Middle frontal gyrus (tissue), 1 donor: ENCODE results near the gene CALCB.
"Not testable (repeated sequence)": the region's sequence is repeated elsewhere in the genome, so short reads cannot be mapped to it uniquely, and the experiment has no call there.

Experiments used
- DNase-seq: peaks from one replicate; pipeline ENCODE4 v3.0.0-alpha.2; 2015; ENCODE audit warnings: low spot score; ENCODE audit errors: extremely low spot score

CALCB gene

GRCh38 chr11:15073361-15074205 lies at the start of gene CALCB:
CALCB (plus strand) TSS chr11:15073593; CDS start chr11:15074719, 1,126 bp downstream.
- no peak for DNase-seq

- no peak for DNase-seq
These were observed 46.4 kb upstream of the CALCB start for GRCh38 chr11:15027011-15027410.

- no peak for DNase-seq
These were observed 45.4 kb upstream of the CALCB start for GRCh38 chr11:15027956-15028355.

GRCh38 chr11:15028379-15028778 lies 45.0 kb upstream of the CALCB start:
- DNase-seq, result no peak

- DNase-seq, result not testable (repeated sequence)
These were observed 41.4 kb upstream of the CALCB start for GRCh38 chr11:15031945-15032344.

GRCh38 chr11:15034687-15035267 lies 38.6 kb upstream of the CALCB start:
- DNase-seq, result no peak

- DNase-seq, result no peak
These were observed 38.1 kb upstream of the CALCB start for GRCh38 chr11:15035283-15035682.

- DNase-seq, result no peak
These were observed 34.4 kb upstream of the CALCB start for GRCh38 chr11:15038963-15039362.

- DNase-seq, result no peak
These were observed 28.2 kb upstream of the CALCB start for GRCh38 chr11:15045209-15045608.

GRCh38 chr11:15045891-15046290 lies 27.5 kb upstream of the CALCB start:
- no peak for DNase-seq

GRCh38 chr11:15046673-15047072 lies 26.7 kb upstream of the CALCB start:
- DNase-seq, result not testable (repeated sequence)

- DNase-seq, result no peak
These were observed 24.8 kb upstream of the CALCB start for GRCh38 chr11:15048616-15049015.

- DNase-seq, result no peak
These were observed 20.2 kb upstream of the CALCB start for GRCh38 chr11:15053191-15053685.

GRCh38 chr11:15055620-15056356 lies 17.6 kb upstream of the CALCB start:
- no peak for DNase-seq

GRCh38 chr11:15057329-15057728 lies 16.1 kb upstream of the CALCB start:
- DNase-seq, result no peak

- DNase-seq, result no peak
These were observed 14.1 kb upstream of the CALCB start for GRCh38 chr11:15059132-15059915.

GRCh38 chr11:15062599-15062998 lies 10.8 kb upstream of the CALCB start:
- DNase-seq, result no peak

- not testable (repeated sequence) for DNase-seq
These were observed 3.6 kb upstream of the CALCB start for GRCh38 chr11:15069751-15070150.

- DNase-seq, result no peak
These were observed 1.7 kb upstream of the CALCB start for GRCh38 chr11:15071556-15072255.

GRCh38 chr11:15072551-15073143 lies 746 bp upstream of the CALCB start:
- DNase-seq, result no peak
